Measurements from ENCODE around the gene LRRC4C.
A peak's percentile ranks its signal among the peaks of the same experiment; 100 is the strongest.

The LRRC4C gene

GRCh38 chr11:40273192-40273732, 1186.2 kb downstream of the LRRC4C start:
- DNase-seq (ENCODE audit: low read depth in 1 of 2, low spot score in 1 of 2): no peak
- no peak for TF ChIP-seq JUND (IDR thresholded peaks at IDR 0.05; ENCODE audit: low read depth)
- in situ Hi-C loops (cut with HindIII; ENCODE audit: low pct_unique_long_range_greater_than_20kb, low sequenced_read_pairs): no loop called here

GRCh38 chr11:40271361-40271760, 1188.1 kb downstream of the LRRC4C start:
- no peak for TF ChIP-seq JUND (IDR thresholded peaks at IDR 0.05; ENCODE audit: low read depth)
- no peak for DNase-seq (ENCODE audit: low read depth in 1 of 2, low spot score in 1 of 2)
- in situ Hi-C loops (cut with HindIII; ENCODE audit: low pct_unique_long_range_greater_than_20kb, low sequenced_read_pairs): no loop called here

DNA sequence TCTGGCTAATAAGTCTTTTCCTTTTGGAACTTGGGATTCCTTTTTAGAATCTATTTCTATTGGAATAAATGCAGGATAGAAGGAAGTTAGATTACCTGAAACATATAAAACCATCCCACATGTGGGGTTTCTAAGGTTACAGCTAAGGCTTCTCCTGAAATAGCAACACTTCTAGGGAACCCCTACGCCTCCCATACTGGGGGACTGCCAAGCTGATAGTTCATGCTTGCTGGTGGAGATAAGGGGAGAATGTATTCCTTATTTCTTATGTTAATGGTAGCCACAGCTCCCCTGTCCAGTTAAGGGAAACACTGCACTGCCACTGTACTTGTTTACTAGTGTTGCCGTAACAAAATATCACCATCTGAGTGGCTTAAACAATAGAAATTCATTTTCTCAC, 1189.6 kb downstream of the LRRC4C start:
- no peak for DNase-seq (ENCODE audit: low read depth in 1 of 2, low spot score in 1 of 2)
- in situ Hi-C loops (cut with HindIII; ENCODE audit: low pct_unique_long_range_greater_than_20kb, low sequenced_read_pairs): no loop called here
- no peak for TF ChIP-seq JUND (IDR thresholded peaks at IDR 0.05; ENCODE audit: low read depth)

GRCh38 chr11:40268551-40268950, 1190.9 kb downstream of the LRRC4C start:
- no peak for TF ChIP-seq JUND (IDR thresholded peaks at IDR 0.05; ENCODE audit: low read depth)
- DNase-seq (ENCODE audit: low read depth in 1 of 2, low spot score in 1 of 2): no peak
- in situ Hi-C loops (cut with HindIII; ENCODE audit: low pct_unique_long_range_greater_than_20kb, low sequenced_read_pairs): no loop called here

DNA sequence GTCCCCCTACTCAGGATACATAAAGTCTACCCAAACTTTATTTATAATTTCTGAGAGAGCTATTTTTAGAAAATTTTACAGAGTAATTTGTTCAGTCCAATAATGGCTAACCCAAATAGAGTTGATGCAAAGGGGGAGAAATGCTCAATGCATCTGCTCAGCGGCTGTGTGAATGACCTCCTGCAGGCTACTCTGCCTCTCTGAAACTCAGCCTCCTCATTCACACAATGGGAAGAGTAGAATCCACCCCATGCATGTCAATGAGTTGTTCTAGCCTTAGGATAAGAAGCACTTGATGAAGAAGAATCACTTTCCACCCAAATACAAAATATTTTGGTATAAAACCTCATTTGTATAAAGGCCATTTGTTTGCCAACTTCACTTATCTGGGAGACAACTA, 1204.0 kb downstream of the LRRC4C start:
- no peak for TF ChIP-seq JUND (IDR thresholded peaks at IDR 0.05; ENCODE audit: low read depth)
- in situ Hi-C loops (cut with HindIII; ENCODE audit: low pct_unique_long_range_greater_than_20kb, low sequenced_read_pairs): no loop called here
- no peak for DNase-seq (ENCODE audit: low read depth in 1 of 2, low spot score in 1 of 2)

- in situ Hi-C loops (cut with HindIII; ENCODE audit: low pct_unique_long_range_greater_than_20kb, low sequenced_read_pairs): no loop called here
- TF ChIP-seq JUND (IDR thresholded peaks at IDR 0.05; ENCODE audit: low read depth): no peak
- DNase-seq (ENCODE audit: low read depth in 1 of 2, low spot score in 1 of 2): no peak
Observed at GRCh38 chr11:40253166-40253565, 1206.3 kb downstream of the LRRC4C start.

GRCh38 chr11:40252236-40252635, 1207.2 kb downstream of the LRRC4C start:
- in situ Hi-C loops (cut with HindIII; ENCODE audit: low pct_unique_long_range_greater_than_20kb, low sequenced_read_pairs): no loop called here
- DNase-seq (ENCODE audit: low read depth in 1 of 2, low spot score in 1 of 2): no peak
- no peak for TF ChIP-seq JUND (IDR thresholded peaks at IDR 0.05; ENCODE audit: low read depth)

DNA sequence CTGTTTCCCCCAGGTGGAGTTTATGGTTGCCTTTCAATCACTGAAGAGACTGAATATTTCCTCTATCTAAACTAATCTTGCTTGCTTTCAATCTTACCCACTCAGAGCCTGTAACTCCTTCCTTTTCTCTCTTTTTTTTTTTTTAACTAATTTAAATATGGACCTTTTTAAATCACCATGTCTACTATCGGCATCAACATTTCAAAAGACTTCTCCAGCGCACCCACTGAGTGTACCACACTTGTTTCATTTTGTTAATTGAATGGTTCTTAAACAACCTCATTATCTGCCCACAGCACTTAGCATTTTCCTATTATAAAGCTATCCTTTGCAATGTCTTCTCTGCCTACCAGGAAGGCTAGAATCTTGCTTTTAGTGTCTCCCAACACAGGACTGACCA, 1212.5 kb downstream of the LRRC4C start:
- in situ Hi-C loops (cut with HindIII; ENCODE audit: low pct_unique_long_range_greater_than_20kb, low sequenced_read_pairs): no loop called here

GRCh38 chr11:40241524-40242051, 1217.9 kb downstream of the LRRC4C start:
- no peak for TF ChIP-seq JUND (IDR thresholded peaks at IDR 0.05; ENCODE audit: low read depth)
- in situ Hi-C loops (cut with HindIII; ENCODE audit: low pct_unique_long_range_greater_than_20kb, low sequenced_read_pairs): no loop called here
- DNase-seq (ENCODE audit: low read depth in 1 of 2, low spot score in 1 of 2): no peak

More for the DNA sequence above, 1212.5 kb downstream of the LRRC4C start:
- TF ChIP-seq JUND (IDR thresholded peaks at IDR 0.05; ENCODE audit: low read depth): no peak
- DNase-seq (ENCODE audit: low read depth in 1 of 2, low spot score in 1 of 2): no peak

- in situ Hi-C loops (cut with HindIII; ENCODE audit: low pct_unique_long_range_greater_than_20kb, low sequenced_read_pairs): no loop called here
- no peak for TF ChIP-seq JUND (IDR thresholded peaks at IDR 0.05; ENCODE audit: low read depth)
- DNase-seq (ENCODE audit: low read depth in 1 of 2, low spot score in 1 of 2): no peak
Observed at GRCh38 chr11:40240284-40240683, 1219.2 kb downstream of the LRRC4C start.

GRCh38 chr11:40236526-40236925, 1222.9 kb downstream of the LRRC4C start:
- in situ Hi-C loops (cut with HindIII; ENCODE audit: low pct_unique_long_range_greater_than_20kb, low sequenced_read_pairs): no loop called here
- no peak for DNase-seq (ENCODE audit: low read depth in 1 of 2, low spot score in 1 of 2)
- TF ChIP-seq JUND (IDR thresholded peaks at IDR 0.05; ENCODE audit: low read depth): no peak

DNA sequence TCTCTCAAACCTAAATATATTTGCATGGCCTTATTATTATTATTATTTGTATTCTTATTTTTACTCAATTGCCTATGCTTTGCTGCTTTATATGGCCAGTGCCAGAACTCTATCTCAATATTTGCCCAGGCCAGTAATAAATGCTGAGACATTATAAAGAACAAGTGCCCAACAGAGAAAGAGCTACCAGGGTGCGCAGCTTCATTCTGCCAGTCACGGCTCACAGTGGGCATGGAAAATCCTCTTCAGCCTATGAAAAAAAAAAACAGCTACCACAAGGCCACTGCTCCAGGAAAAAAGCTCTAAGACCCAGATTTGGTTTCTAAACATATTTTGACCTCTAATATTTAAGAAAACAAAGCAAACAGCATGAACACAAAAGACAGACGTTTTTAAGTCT, 1223.6 kb downstream of the LRRC4C start:
- no peak for TF ChIP-seq JUND (IDR thresholded peaks at IDR 0.05; ENCODE audit: low read depth)
- in situ Hi-C loops (cut with HindIII; ENCODE audit: low pct_unique_long_range_greater_than_20kb, low sequenced_read_pairs): no loop called here
- no peak for DNase-seq (ENCODE audit: low read depth in 1 of 2, low spot score in 1 of 2)

GRCh38 chr11:40230821-40231220, 1228.6 kb downstream of the LRRC4C start:
- in situ Hi-C loops (cut with HindIII; ENCODE audit: low pct_unique_long_range_greater_than_20kb, low sequenced_read_pairs): no loop called here
- no peak for TF ChIP-seq JUND (IDR thresholded peaks at IDR 0.05; ENCODE audit: low read depth)
- DNase-seq (ENCODE audit: low read depth in 1 of 2, low spot score in 1 of 2): peak in 1 of 2 experiments; percentile 7

DNA sequence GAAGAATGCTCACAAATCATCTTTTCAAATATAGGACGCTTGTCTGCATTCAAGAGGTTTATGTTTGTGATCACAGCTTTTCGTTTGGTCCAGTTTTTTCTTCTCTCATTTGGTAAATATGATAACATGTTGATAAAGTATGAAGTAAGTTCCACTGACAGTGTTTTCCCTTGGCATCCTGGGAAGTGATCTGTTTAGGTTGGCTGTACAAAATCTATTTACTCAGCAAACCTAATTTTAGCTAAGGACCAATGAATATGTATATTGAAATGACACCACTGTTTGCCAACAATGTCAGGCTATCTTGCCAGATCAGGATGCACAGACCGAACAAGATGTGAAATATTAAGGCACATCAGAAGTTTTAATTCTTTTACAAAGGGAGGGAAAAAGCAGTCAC, 1230.8 kb downstream of the LRRC4C start:
- in situ Hi-C loops (cut with HindIII; ENCODE audit: low pct_unique_long_range_greater_than_20kb, low sequenced_read_pairs): no loop called here
- TF ChIP-seq JUND (IDR thresholded peaks at IDR 0.05; ENCODE audit: low read depth): no peak
- no peak for DNase-seq (ENCODE audit: low read depth in 1 of 2, low spot score in 1 of 2)

Data from T47D (cell line).